Upper lobe of left lung (tissue), 4 donors: ENCODE data around the gene ZNF215.

Source experiments
- POLR2AphosphoS5 ChIP-seq, 2 donors: sonication (generic); formaldehyde crosslinking; IDR thresholded peaks; one replicate each; pipeline ENCODE4 v1.5.1; 2017; ENCODE audit warnings: antibody characterized with exemption in 2 of 2
- TF ChIP-seq, protein P1 (sequence below), 6 experiments: fragments of 450-650 bp in 4 of 6; fragments of 200-600 bp in 2 of 6; sonication (generic) in 2 of 6; IDR thresholded peaks; one replicate each; pipeline ENCODE4 v1.5.1; 2016 to 2019; ENCODE audit warnings: antibody characterized with exemption in 6 of 6

DNA sequence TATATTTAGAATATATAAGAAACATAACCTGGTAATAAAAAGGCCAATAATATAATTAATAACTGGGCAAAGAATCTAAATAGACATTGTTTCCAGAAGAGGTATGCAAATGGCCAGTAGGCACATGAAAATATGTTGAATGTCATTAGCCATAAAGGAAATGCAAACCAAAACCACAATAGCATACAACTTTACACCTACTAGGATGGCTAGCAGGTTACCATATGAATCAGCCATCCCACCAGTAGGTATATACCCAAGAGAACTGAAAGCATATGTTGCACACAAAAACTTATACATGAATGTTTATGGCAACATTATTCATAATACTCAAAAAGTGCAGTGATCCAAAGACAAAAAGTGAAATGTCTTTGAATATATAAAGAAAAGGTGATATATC lies 31.2 kb upstream of the ZNF215 start:
- TF ChIP-seq, protein P1, sequence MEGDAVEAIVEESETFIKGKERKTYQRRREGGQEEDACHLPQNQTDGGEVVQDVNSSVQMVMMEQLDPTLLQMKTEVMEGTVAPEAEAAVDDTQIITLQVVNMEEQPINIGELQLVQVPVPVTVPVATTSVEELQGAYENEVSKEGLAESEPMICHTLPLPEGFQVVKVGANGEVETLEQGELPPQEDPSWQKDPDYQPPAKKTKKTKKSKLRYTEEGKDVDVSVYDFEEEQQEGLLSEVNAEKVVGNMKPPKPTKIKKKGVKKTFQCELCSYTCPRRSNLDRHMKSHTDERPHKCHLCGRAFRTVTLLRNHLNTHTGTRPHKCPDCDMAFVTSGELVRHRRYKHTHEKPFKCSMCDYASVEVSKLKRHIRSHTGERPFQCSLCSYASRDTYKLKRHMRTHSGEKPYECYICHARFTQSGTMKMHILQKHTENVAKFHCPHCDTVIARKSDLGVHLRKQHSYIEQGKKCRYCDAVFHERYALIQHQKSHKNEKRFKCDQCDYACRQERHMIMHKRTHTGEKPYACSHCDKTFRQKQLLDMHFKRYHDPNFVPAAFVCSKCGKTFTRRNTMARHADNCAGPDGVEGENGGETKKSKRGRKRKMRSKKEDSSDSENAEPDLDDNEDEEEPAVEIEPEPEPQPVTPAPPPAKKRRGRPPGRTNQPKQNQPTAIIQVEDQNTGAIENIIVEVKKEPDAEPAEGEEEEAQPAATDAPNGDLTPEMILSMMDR (IDR thresholded peaks at IDR 0.05), result no peak
- no peak for TF ChIP-seq POLR2AphosphoS5 (IDR thresholded peaks at IDR 0.05)
